Measurements from ENCODE around the gene SRP72.
"Not testable (repeated sequence)": the region's sequence is repeated elsewhere in the genome, so short reads cannot be mapped to it uniquely, and the experiment has no call there.

The SRP72 gene, protein sequence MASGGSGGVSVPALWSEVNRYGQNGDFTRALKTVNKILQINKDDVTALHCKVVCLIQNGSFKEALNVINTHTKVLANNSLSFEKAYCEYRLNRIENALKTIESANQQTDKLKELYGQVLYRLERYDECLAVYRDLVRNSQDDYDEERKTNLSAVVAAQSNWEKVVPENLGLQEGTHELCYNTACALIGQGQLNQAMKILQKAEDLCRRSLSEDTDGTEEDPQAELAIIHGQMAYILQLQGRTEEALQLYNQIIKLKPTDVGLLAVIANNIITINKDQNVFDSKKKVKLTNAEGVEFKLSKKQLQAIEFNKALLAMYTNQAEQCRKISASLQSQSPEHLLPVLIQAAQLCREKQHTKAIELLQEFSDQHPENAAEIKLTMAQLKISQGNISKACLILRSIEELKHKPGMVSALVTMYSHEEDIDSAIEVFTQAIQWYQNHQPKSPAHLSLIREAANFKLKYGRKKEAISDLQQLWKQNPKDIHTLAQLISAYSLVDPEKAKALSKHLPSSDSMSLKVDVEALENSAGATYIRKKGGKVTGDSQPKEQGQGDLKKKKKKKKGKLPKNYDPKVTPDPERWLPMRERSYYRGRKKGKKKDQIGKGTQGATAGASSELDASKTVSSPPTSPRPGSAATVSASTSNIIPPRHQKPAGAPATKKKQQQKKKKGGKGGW

GRCh38 chr4:56467284-56468096 lies at the start of gene SRP72:
Gene SRP72 (plus strand): TSS chr4:56467617. CDS start chr4:56467636, 19 bp downstream.
- DNase-seq (ENCODE audit: low read depth, low spot score) = peak; percentile 66
- peak within 1 kb of the TSS; percentile 99 for H3K27ac ChIP-seq

DNA sequence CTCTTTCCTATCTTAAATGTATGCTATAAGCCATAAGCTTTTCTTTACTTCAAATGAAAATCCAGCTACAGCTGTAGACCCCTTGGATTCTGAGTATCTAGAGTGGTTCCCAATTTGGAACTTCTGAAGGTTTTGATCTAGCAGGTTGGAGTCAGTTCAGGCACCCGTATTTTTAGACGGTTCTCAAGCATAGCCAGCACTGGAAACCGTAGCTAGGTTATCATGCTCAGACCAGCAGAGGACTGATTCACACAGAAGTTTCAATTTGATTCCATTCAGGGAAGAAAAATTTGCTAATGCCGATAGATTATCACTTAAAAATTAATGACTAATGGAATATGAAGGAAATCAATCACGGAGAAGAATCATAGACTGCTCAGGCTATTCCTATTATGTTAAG lies 43.2 kb upstream of the SRP72 start:
- no peak for DNase-seq (ENCODE audit: low read depth, low spot score)
- no peak overlapping the region for H3K27ac ChIP-seq

GRCh38 chr4:56424697-56425514 lies 42.5 kb upstream of the SRP72 start:
- no peak overlapping the region for H3K27ac ChIP-seq
- DNase-seq (ENCODE audit: low read depth, low spot score) = no peak

DNA sequence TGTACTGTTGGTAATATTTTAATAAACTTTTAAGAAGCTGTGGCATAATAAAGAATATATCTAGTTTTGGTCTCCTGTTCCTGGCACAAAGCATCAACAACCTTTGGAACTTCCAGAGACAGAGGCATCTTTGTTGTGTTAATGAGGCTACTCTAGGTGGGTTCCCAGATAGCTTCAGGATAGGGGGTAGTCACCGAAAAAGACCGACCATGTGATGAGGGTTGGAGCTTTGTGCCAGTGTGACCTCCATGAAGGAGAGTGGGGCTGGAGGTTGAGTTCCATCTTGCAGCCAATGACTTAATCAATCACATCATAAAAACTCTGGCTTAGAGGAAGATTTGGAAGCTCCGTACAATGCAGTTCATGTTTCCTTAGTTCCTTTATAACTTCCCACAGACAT lies 41.9 kb upstream of the SRP72 start:
- no peak overlapping the region for H3K27ac ChIP-seq
- DNase-seq (ENCODE audit: low read depth, low spot score) = no peak

- DNase-seq (ENCODE audit: low read depth, low spot score) = no peak
- no peak overlapping the region for H3K27ac ChIP-seq
Observed at GRCh38 chr4:56426273-56426672, 41.1 kb upstream of the SRP72 start.

- H3K27ac ChIP-seq = no peak overlapping the region
- no peak for DNase-seq (ENCODE audit: low read depth, low spot score)
Observed at GRCh38 chr4:56427179-56427578, 40.2 kb upstream of the SRP72 start.

- H3K27ac ChIP-seq = no peak overlapping the region
- DNase-seq (ENCODE audit: low read depth, low spot score) = no peak
Observed at GRCh38 chr4:56430203-56430602, 37.2 kb upstream of the SRP72 start.

DNA sequence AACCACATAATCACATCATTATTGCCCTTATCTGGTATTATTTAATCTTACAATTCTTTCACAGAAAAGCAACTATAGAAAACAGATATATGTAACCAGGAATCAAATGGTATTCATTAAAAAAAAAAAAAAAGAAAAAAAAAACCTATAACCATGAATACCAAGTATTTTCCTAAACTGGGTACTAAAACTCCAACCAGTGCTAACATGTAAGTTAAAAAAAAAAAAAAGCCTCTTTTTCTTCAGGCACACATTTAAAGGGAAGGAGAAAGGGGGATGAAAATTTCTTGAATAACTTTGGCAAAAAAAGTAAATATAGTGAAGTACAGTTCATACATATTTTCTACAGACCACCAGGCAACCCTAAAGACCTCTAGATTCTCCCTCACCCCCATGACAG lies 34.1 kb upstream of the SRP72 start:
- H3K27ac ChIP-seq = no peak overlapping the region
- DNase-seq (ENCODE audit: low read depth, low spot score) = no peak

DNA sequence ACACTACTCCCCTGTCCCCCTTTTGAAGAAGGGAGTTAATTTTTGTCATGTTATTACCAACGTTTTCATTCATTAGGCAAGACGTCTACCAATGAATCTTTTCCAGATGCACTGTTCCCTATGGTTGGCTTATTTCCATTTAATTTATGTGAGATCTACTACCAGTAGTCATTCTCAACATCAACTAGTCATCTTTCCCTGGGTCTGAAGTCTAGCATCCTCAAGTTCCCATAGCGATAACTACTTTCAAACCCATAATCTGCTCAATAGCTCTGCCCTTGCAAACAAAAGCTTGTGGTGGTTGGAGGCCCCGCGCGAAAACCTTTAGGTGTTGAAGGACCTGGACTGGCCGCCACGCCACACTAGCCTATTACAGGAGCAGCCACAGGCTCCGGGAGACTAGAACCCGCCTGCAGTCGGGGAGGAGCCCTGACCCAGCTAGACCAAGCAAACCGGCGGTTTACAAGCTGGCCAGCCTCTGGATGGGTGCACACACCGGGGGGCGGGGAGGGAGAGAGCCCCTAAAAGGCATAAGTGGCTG lies 32.7 kb upstream of the SRP72 start:
- no peak for DNase-seq (ENCODE audit: low read depth, low spot score)
- H3K27ac ChIP-seq = peak overlapping the region; percentile 77

DNA sequence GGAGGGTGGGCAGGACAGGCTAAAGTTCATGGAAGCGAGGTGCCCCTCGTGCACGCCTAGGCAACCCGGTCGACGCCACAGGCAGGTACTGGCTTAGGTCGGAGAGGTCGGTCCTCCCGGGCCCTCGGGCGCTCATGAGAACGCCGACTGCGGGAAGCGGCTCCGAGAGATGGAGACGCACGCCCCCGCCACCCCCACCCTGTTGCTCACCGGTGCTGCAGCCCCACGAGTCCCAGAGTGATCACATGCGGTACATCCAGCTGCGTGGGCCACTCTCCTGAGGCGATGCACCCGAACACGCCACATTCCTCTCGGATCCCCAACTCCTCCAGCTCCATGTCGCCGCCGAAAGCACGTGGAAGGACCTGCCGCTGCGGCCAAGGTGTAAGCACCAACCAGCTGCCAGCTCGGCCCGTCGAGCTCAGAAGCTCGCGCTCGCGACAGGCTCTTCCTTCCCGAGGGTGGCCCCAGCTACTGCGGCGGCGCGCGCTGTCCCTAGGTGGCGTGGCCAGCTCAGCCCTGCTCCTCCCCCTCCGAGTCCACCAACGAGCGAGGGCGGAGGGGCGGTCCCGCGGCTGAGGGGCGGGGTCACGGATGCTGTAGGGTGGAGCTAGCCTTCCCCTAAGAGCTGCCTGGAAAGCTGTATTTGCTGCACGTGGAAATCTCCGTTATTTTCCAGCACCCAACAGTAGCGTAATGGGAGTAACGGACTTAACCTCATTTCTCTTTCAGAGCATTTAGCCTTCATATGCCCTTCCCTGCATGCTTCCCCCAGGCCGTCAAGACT lies 32.1 kb upstream of the SRP72 start, which contains the start of gene PPAT:
TSS of gene PPAT (minus strand) at position 476 of the 787 bp plus-strand sequence. CDS start at position 338, 138 bp downstream.
- peak; percentile 94 for DNase-seq (ENCODE audit: low read depth, low spot score)
- H3K27ac ChIP-seq = peak within 1 kb of the TSS; percentile 77

- no peak overlapping the region for H3K27ac ChIP-seq
- no peak for DNase-seq (ENCODE audit: low read depth, low spot score)
Observed at GRCh38 chr4:56438766-56439165, 28.7 kb upstream of the SRP72 start.

- DNase-seq (ENCODE audit: low read depth, low spot score) = no peak
- no peak overlapping the region for H3K27ac ChIP-seq
Observed at GRCh38 chr4:56440983-56441382, 26.4 kb upstream of the SRP72 start.

- H3K27ac ChIP-seq = peak overlapping the region; percentile 42
- DNase-seq (ENCODE audit: low read depth, low spot score) = no peak
Observed at GRCh38 chr4:56444719-56445118, 22.7 kb upstream of the SRP72 start.

- no peak for DNase-seq (ENCODE audit: low read depth, low spot score)
- peak overlapping the region; percentile 42 for H3K27ac ChIP-seq
Observed at GRCh38 chr4:56445699-56446098, 21.7 kb upstream of the SRP72 start.

DNA sequence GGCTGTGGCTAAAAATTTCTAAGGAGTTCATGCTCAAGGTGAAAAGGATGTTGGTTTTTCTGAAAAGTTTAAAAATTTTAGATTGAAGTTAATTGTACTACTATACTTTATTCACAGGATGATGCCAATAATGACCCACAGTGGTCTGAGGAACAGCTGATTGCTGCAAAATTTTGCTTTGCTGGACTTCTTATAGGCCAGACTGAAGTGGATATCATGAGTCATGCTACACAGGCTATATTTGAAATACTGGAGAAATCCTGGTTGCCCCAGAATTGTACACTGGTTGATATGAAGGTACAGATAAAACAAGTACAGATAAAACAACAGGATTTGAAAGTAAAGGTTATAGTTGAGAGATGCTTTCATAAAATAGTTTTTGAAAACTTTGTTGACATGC lies 19.1 kb upstream of the SRP72 start:
- H3K27ac ChIP-seq = no peak overlapping the region
- no peak for DNase-seq (ENCODE audit: low read depth, low spot score)

GRCh38 chr4:56449475-56449874 lies 17.9 kb upstream of the SRP72 start:
- H3K27ac ChIP-seq; DNase-seq (ENCODE audit: low read depth, low spot score): not testable (repeated sequence)

GRCh38 chr4:56450342-56450741 lies 17.1 kb upstream of the SRP72 start:
- no peak for DNase-seq (ENCODE audit: low read depth, low spot score)

DNA sequence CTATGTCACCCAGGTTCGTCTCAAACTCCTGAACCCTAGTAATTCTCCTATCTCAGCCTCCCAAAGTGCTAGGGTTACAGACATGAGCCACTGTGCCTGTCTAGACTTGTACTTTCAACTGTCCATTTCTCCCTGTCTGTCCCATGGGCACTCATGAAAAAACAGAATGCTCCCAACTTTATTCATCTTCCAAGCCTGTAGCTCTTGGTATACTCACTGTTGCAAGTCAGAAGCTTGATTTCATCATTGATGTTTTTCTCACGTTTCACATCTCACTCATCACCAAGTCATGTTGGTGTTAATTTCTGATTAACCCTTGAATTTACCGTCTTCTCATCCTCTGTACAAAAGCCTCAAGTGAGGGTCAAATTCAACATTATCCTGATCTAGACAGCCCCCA lies 7.3 kb upstream of the SRP72 start:
- no peak for DNase-seq (ENCODE audit: low read depth, low spot score)
- H3K27ac ChIP-seq = peak overlapping the region; percentile 92

More at GRCh38 chr4:56450342-56450741, 17.1 kb upstream of the SRP72 start:
- H3K27ac ChIP-seq = no peak overlapping the region

- H3K27ac ChIP-seq = peak overlapping the region; percentile 92
- DNase-seq (ENCODE audit: low read depth, low spot score) = no peak
Observed at GRCh38 chr4:56462157-56462556, 5.3 kb upstream of the SRP72 start.

Data from epithelial cell of prostate (primary cell).